ENCODE data around the gene EFS. TPM values are rescaled to one million over a fixed set of nuclear protein-coding genes. Genes with fewer than 3 reads are reported as not detected.
A peak's percentile ranks its signal among the peaks of the same experiment; 100 is the strongest.
"Not testable (repeated sequence)": the region's sequence is repeated elsewhere in the genome, so short reads cannot be mapped to it uniquely, and the experiment has no call there.

The EFS gene
- polyA plus RNA-seq, 3 donors from 2014 or later = not detected

- Mint-ChIP-seq H3K27me3 (ENCODE audit: low read depth in 3 of 3) (peaks cover 0 to 5% (median 4%) of the 10 kb centered on the region in 3 donors), H3K9me3 (no peaks in the 10 kb centered on the region), H3K36me3 (peaks cover 4 to 16% (median 11%) of the 10 kb centered on the region in 3 donors), H3K4me1 (peaks cover 4 to 6% of the 10 kb centered on the region in 2 donors), H3K27ac (peak overlapping the region in 1 of 6 donors; percentile 34), H3K4me3 (no peak overlapping the region)
- peak; percentile 53 to 59 (median 57) for DNase-seq
Observed at GRCh38 chr14:23327947-23328744, 36.8 kb downstream of the EFS start.

- H3K4me3 Mint-ChIP-seq = no peak overlapping the region
- peaks cover 6 to 20% (median 11%) of the 10 kb centered on the region in 3 donors for H3K36me3 Mint-ChIP-seq
- peaks cover 2 to 5% (median 4%) of the 10 kb centered on the region in 3 donors for H3K27me3 Mint-ChIP-seq (ENCODE audit: low read depth in 3 of 3)
- H3K4me1 Mint-ChIP-seq = peaks cover 17 to 20% of the 10 kb centered on the region in 2 donors
- peak overlapping the region in 4 of 6 donors; percentile 30 to 48 (median 40) for H3K27ac Mint-ChIP-seq
- no peaks in the 10 kb centered on the region for H3K9me3 Mint-ChIP-seq
- no peak for DNase-seq
Observed at GRCh38 chr14:23326491-23327332, 38.3 kb downstream of the EFS start.

GRCh38 chr14:23325746-23326145 is 39.2 kb downstream of the EFS start:
- DNase-seq, H3K9me3 Mint-ChIP-seq, H3K4me3 Mint-ChIP-seq: not testable (repeated sequence)
- Mint-ChIP-seq H3K36me3 (peaks cover 6 to 20% (median 11%) of the 10 kb centered on the region in 3 donors), H3K27me3 (ENCODE audit: low read depth in 3 of 3) (peaks cover 5 to 11% (median 7%) of the 10 kb centered on the region in 3 donors), H3K4me1 (peaks cover 18 to 22% of the 10 kb centered on the region in 2 donors), H3K27ac (peak overlapping the region in 3 of 6 donors; percentile 8 to 48 (median 39))

GRCh38 chr14:23324993-23325392 is 40.0 kb downstream of the EFS start:
- DNase-seq = no peak
- peaks cover 6 to 20% (median 11%) of the 10 kb centered on the region in 3 donors for H3K36me3 Mint-ChIP-seq
- peaks cover 26 to 29% of the 10 kb centered on the region in 2 donors for H3K4me1 Mint-ChIP-seq
- H3K27me3 Mint-ChIP-seq (ENCODE audit: low read depth in 3 of 3) = peaks cover 6 to 15% (median 11%) of the 10 kb centered on the region in 3 donors
- H3K4me3 Mint-ChIP-seq = no peak overlapping the region
- no peaks in the 10 kb centered on the region for H3K9me3 Mint-ChIP-seq
- peak overlapping the region in 3 of 6 donors; percentile 30 to 50 (median 43) for H3K27ac Mint-ChIP-seq

- no peak overlapping the region for H3K4me3 Mint-ChIP-seq
- H3K27ac Mint-ChIP-seq = peak overlapping the region in 1 of 6 donors; percentile 12
- H3K4me1 Mint-ChIP-seq = peaks cover 30 to 35% of the 10 kb centered on the region in 2 donors
- H3K27me3 Mint-ChIP-seq (ENCODE audit: low read depth in 3 of 3) = peaks cover 6 to 15% (median 6%) of the 10 kb centered on the region in 3 donors
- peaks cover 6 to 20% (median 11%) of the 10 kb centered on the region in 3 donors for H3K36me3 Mint-ChIP-seq
- DNase-seq = no peak
- no peaks in the 10 kb centered on the region for H3K9me3 Mint-ChIP-seq
Observed at GRCh38 chr14:23324455-23324846, 40.5 kb downstream of the EFS start.

- peaks cover 30 to 36% of the 10 kb centered on the region in 2 donors for H3K4me1 Mint-ChIP-seq
- H3K9me3 Mint-ChIP-seq = no peaks in the 10 kb centered on the region
- H3K27ac Mint-ChIP-seq = peak overlapping the region in 1 of 6 donors; percentile 12
- peaks cover 6 to 20% (median 11%) of the 10 kb centered on the region in 3 donors for H3K36me3 Mint-ChIP-seq
- no peak overlapping the region for H3K4me3 Mint-ChIP-seq
- DNase-seq = no peak
- peaks cover 5 to 15% (median 6%) of the 10 kb centered on the region in 3 donors for H3K27me3 Mint-ChIP-seq (ENCODE audit: low read depth in 3 of 3)
Observed at GRCh38 chr14:23323838-23324454, 41.0 kb downstream of the EFS start.

GRCh38 chr14:23322568-23323517 is 42.1 kb downstream of the EFS start:
- Mint-ChIP-seq H3K4me3 (peak overlapping the region; percentile 86 to 93 (median 90)), H3K9me3 (no peaks in the 10 kb centered on the region), H3K4me1 (peaks cover 30 to 36% of the 10 kb centered on the region in 2 donors), H3K27me3 (ENCODE audit: low read depth in 3 of 3) (peaks cover 5 to 13% (median 6%) of the 10 kb centered on the region in 3 donors), H3K36me3 (peaks cover 6 to 20% (median 11%) of the 10 kb centered on the region in 3 donors), H3K27ac (peak overlapping the region; percentile 88 to 98 (median 92))
- no peak for DNase-seq

GRCh38 chr14:23321572-23322547 is 43.1 kb downstream of the EFS start:
- H3K36me3 Mint-ChIP-seq = peaks cover 6 to 20% (median 11%) of the 10 kb centered on the region in 3 donors
- DNase-seq = peak; percentile 18 to 34 (median 25)
- H3K9me3 Mint-ChIP-seq = no peaks in the 10 kb centered on the region
- peaks cover 6 to 13% (median 7%) of the 10 kb centered on the region in 3 donors for H3K27me3 Mint-ChIP-seq (ENCODE audit: low read depth in 3 of 3)
- peaks cover 30 to 36% of the 10 kb centered on the region in 2 donors for H3K4me1 Mint-ChIP-seq
- H3K4me3 Mint-ChIP-seq = peak overlapping the region; percentile 86 to 93 (median 90)
- H3K27ac Mint-ChIP-seq = peak overlapping the region; percentile 88 to 100 (median 92)

GRCh38 chr14:23320584-23321571 is 44.1 kb downstream of the EFS start, which contains the start of gene PABPN1:
TSS of gene PABPN1 (plus strand) at chr14:23321457. CDS start at chr14:23321470, 13 bp downstream.
- peak; percentile 98 to 99 (median 99) for DNase-seq
- Mint-ChIP-seq H3K27ac (peak within 1 kb of the TSS; percentile 97 to 100 (median 98)), H3K4me3 (peak within 1 kb of the TSS; percentile 90 to 93 (median 91)), H3K36me3 (peaks cover 8 to 20% (median 10%) of the 10 kb centered on the region in 3 donors), H3K27me3 (ENCODE audit: low read depth in 3 of 3) (peaks cover 6 to 13% (median 7%) of the 10 kb centered on the region in 3 donors), H3K9me3 (no peaks in the 10 kb centered on the region), H3K4me1 (peaks cover 27 to 36% of the 10 kb centered on the region in 2 donors)

GRCh38 chr14:23319746-23320583 is 45.0 kb downstream of the EFS start:
- Mint-ChIP-seq H3K4me3 (peak overlapping the region; percentile 90 to 93 (median 91)), H3K27me3 (ENCODE audit: low read depth in 3 of 3) (peaks cover 6 to 10% (median 7%) of the 10 kb centered on the region in 3 donors), H3K4me1 (peaks cover 27 to 36% of the 10 kb centered on the region in 2 donors), H3K27ac (peak overlapping the region; percentile 97 to 100 (median 98)), H3K9me3 (no peaks in the 10 kb centered on the region), H3K36me3 (peaks cover 4 to 19% (median 10%) of the 10 kb centered on the region in 3 donors)
- no peak for DNase-seq

Measured in immature natural killer cell (primary cell).